ENCODE data around the gene ZNF184.

Gene ZNF184

DNA sequence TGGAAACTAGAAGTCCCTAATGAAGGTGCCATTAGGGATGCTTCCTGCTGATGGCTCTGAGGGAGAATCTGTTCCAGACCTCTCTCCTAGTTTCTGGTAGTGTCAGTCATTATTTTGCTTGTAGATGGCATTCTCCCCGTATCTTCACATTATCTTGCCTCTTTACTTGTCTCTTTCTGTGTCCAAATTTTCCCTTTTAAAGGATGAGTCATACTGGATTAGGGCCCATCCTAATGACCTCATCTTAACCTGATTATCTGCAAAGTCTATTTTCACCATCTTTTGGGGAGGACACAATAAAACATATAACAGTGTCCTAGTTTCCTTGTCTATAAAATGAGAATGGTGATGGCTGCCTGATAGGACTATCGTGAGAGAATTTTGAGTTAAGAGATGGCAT, 57.0 kb downstream of the ZNF184 start:
- no peak for TF ChIP-seq EZH2phosphoT487 (IDR thresholded peaks at IDR 0.05; ENCODE audit: borderline replicate concordance)
- TF ChIP-seq, protein P1, sequence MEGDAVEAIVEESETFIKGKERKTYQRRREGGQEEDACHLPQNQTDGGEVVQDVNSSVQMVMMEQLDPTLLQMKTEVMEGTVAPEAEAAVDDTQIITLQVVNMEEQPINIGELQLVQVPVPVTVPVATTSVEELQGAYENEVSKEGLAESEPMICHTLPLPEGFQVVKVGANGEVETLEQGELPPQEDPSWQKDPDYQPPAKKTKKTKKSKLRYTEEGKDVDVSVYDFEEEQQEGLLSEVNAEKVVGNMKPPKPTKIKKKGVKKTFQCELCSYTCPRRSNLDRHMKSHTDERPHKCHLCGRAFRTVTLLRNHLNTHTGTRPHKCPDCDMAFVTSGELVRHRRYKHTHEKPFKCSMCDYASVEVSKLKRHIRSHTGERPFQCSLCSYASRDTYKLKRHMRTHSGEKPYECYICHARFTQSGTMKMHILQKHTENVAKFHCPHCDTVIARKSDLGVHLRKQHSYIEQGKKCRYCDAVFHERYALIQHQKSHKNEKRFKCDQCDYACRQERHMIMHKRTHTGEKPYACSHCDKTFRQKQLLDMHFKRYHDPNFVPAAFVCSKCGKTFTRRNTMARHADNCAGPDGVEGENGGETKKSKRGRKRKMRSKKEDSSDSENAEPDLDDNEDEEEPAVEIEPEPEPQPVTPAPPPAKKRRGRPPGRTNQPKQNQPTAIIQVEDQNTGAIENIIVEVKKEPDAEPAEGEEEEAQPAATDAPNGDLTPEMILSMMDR (conservative IDR thresholded peaks at IDR 0.05; ENCODE audit: low read length), result no peak

DNA sequence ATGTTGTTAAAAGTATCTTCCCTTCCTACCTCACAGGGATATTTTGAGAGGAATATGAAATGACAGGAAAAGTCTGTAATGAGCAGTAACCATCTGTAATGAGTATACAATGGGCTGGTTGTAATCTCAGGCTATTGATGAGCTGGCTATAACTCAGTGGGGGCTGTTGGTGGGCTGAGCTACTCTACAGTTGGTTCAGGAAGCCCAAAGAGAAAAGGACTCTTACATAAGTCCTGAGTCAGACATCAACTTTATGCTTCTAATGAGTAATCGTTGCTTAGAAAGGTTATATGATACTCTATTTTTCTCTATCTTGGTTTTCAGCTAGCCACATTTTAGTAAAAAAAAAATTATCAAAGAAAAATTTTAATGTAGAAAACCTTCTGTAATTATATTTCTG, 57.9 kb downstream of the ZNF184 start:
- Histone ChIP-seq H2AFZ (ENCODE audit: low read length) (no peak overlapping the region), H3K9me2 (replicated peaks; ENCODE audit: low read depth, low read length) (no peaks in the 10 kb centered on the region), H3K4me1 (ENCODE audit: insufficient read depth, low read length, poor library complexity, severe bottlenecking) (no peaks in the 10 kb centered on the region), H3K36me3 (ENCODE audit: insufficient read depth, low read length) (no peaks in the 10 kb centered on the region), H3K4me2 (ENCODE audit: low read depth, low read length, poor library complexity, severe bottlenecking) (no peak overlapping the region), H3K4me3 (ENCODE audit: low read length, poor library complexity, severe bottlenecking) (no peak overlapping the region), H3K27me3 (ENCODE audit: insufficient read depth, low read length, poor library complexity, severe bottlenecking) (no peaks in the 10 kb centered on the region), H4K20me1 (ENCODE audit: insufficient read depth, low read length, poor library complexity, severe bottlenecking) (no peaks in the 10 kb centered on the region), H3F3A (ENCODE audit: low read depth) (no peaks in the 10 kb centered on the region), H3K79me2 (ENCODE audit: insufficient read depth, low read length) (no peaks in the 10 kb centered on the region), H3K9ac (ENCODE audit: low read depth, low read length, poor library complexity, severe bottlenecking) (no peak overlapping the region), H3K9me3 (ENCODE audit: insufficient read depth, low read depth, low read length) (peaks cover 10% of the 10 kb centered on the region; the same call in 1 of the 2 replicates)
- TF ChIP-seq, protein P1 (conservative IDR thresholded peaks at IDR 0.05; ENCODE audit: low read length), result no peak
- no peak for TF ChIP-seq EZH2phosphoT487 (IDR thresholded peaks at IDR 0.05; ENCODE audit: borderline replicate concordance)

More for the DNA sequence above, 57.0 kb downstream of the ZNF184 start:
- Histone ChIP-seq H3K4me2 (ENCODE audit: low read depth, low read length, poor library complexity, severe bottlenecking) (no peak overlapping the region), H3K9ac (ENCODE audit: low read depth, low read length, poor library complexity, severe bottlenecking) (no peak overlapping the region), H4K20me1 (ENCODE audit: insufficient read depth, low read length, poor library complexity, severe bottlenecking) (no peaks in the 10 kb centered on the region), H2AFZ (ENCODE audit: low read length) (no peak overlapping the region), H3F3A (ENCODE audit: low read depth) (no peaks in the 10 kb centered on the region), H3K9me3 (ENCODE audit: insufficient read depth, low read depth, low read length) (peaks cover 9% of the 10 kb centered on the region; the same call in 1 of the 2 replicates), H3K4me3 (ENCODE audit: low read length, poor library complexity, severe bottlenecking) (no peak overlapping the region), H3K4me1 (ENCODE audit: insufficient read depth, low read length, poor library complexity, severe bottlenecking) (no peaks in the 10 kb centered on the region), H3K9me2 (replicated peaks; ENCODE audit: low read depth, low read length) (no peaks in the 10 kb centered on the region), H3K79me2 (ENCODE audit: insufficient read depth, low read length) (no peaks in the 10 kb centered on the region), H3K36me3 (ENCODE audit: insufficient read depth, low read length) (no peaks in the 10 kb centered on the region), H3K27me3 (ENCODE audit: insufficient read depth, low read length, poor library complexity, severe bottlenecking) (no peaks in the 10 kb centered on the region)

DNA sequence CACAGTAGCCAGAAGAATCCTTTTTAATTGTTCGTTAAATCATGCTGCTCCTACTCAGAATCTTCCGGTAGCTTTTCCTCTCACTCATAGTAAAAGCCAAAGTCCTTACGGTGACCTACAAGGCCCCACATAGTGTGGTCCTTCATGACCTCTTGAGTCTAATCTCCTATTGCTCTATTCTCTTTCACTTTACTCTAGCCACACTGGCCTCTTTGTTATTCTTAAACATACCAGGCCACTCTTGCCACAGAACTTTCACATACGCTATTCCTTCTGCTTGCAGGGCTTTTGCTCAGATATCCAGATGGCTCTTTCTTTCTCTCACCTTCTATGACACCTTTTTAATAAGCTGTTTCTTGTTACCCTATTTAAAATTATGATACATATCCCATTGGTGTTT, 58.6 kb downstream of the ZNF184 start:
- Histone ChIP-seq H3K27me3 (ENCODE audit: insufficient read depth, low read length, poor library complexity, severe bottlenecking) (no peaks in the 10 kb centered on the region), H3K79me2 (ENCODE audit: insufficient read depth, low read length) (no peaks in the 10 kb centered on the region), H3K4me3 (ENCODE audit: low read length, poor library complexity, severe bottlenecking) (no peak overlapping the region), H3F3A (ENCODE audit: low read depth) (no peaks in the 10 kb centered on the region), H3K9ac (ENCODE audit: low read depth, low read length, poor library complexity, severe bottlenecking) (no peak overlapping the region), H4K20me1 (ENCODE audit: insufficient read depth, low read length, poor library complexity, severe bottlenecking) (no peaks in the 10 kb centered on the region), H3K4me1 (ENCODE audit: insufficient read depth, low read length, poor library complexity, severe bottlenecking) (no peaks in the 10 kb centered on the region), H3K36me3 (ENCODE audit: insufficient read depth, low read length) (no peaks in the 10 kb centered on the region), H2AFZ (ENCODE audit: low read length) (no peak overlapping the region), H3K4me2 (ENCODE audit: low read depth, low read length, poor library complexity, severe bottlenecking) (no peak overlapping the region), H3K9me3 (ENCODE audit: insufficient read depth, low read depth, low read length) (peaks cover 10% of the 10 kb centered on the region; the same call in 1 of the 2 replicates), H3K9me2 (replicated peaks; ENCODE audit: low read depth, low read length) (no peaks in the 10 kb centered on the region)
- TF ChIP-seq EZH2phosphoT487 (IDR thresholded peaks at IDR 0.05; ENCODE audit: borderline replicate concordance), result no peak
- TF ChIP-seq, protein P1 (conservative IDR thresholded peaks at IDR 0.05; ENCODE audit: low read length), result no peak
